Prostate gland (tissue), 2 donors: ENCODE results near the gene CCDC14. TPM values are rescaled to one million over a fixed set of nuclear protein-coding genes. Genes with fewer than 3 reads are reported as not detected.
"Not testable (repeated sequence)": the region's sequence is repeated elsewhere in the genome, so short reads cannot be mapped to it uniquely, and the experiment has no call there.

Experiments
- DNase-seq: peaks from one replicate; pipeline ENCODE4 v3.0.0-alpha.2; 2019; ENCODE audit warnings: low spot score
- H3K27ac ChIP-seq, 2 donors: fragments of 200-600 bp; sonication (generic); 2 replicates each; pipeline ENCODE4 v1.5.1; 2017 to 2019
- H3K27me3 ChIP-seq: fragments of 200-600 bp; sonication (generic); replicated peaks from 2 replicates; pipeline ENCODE4 v1.5.1; 2019; ENCODE audit not compliant: insufficient read depth
- H3K36me3 ChIP-seq, 2 donors: fragments of 200-600 bp; sonication (generic); 1 replicate in 1 of 2; 2 replicates in 1 of 2; pipeline versions ENCODE4 v1.5.1 to v1.8.1; 2017 to 2019
- H3K4me1 ChIP-seq: fragments of 200-600 bp; sonication (generic); replicated peaks from 2 replicates; pipeline ENCODE4 v1.5.1; 2019
- H3K4me3 ChIP-seq, 2 donors: fragments of 200-600 bp; sonication (generic); 2 replicates each; pipeline ENCODE4 v1.5.1; 2017 to 2019
- H3K9me3 ChIP-seq: fragments of 200-600 bp; sonication (generic); 2 replicates; pipeline ENCODE4 v1.5.1; 2017
- POLR2A ChIP-seq: fragments of 450-650 bp; IDR thresholded peaks from one replicate; pipeline ENCODE4 v1.6.1; 2016; ENCODE audit warnings: antibody characterized with exemption, mild to moderate bottlenecking
- POLR2AphosphoS5 ChIP-seq: sonication (generic); formaldehyde crosslinking; IDR thresholded peaks from one replicate; pipeline ENCODE4 v1.6.1; 2017; ENCODE audit warnings: antibody characterized with exemption
- WGBS: methylation state at CpG from one replicate; pipeline ENCODE4 v1.1.5; 2018; 5-methylcytosine and 5-hydroxymethylcytosine counted together
- intact Hi-C: fragments of 100-400 bp; cut with DNase I; formaldehyde crosslinking; loops from one replicate; pipeline ENCODE4 v1.14.2; 2022
- total RNA-seq, 2 donors: library from RNA; depleted of rRNA; stranded (reverse); fragments of >200 nt; gene quantifications; one replicate each; pipeline ENCODE4 v1.1.0, GENCODE V29; 2016
- TF ChIP-seq, protein P1 (sequence below), 4 experiments: fragments of 200-600 bp in 2 of 4; fragments of 450-650 bp in 2 of 4; sonication (generic) in 2 of 4; IDR thresholded peaks; 1 replicate in 3 of 4; 2 replicates in 1 of 4; pipeline ENCODE4 v1.5.1; 2016 to 2019; ENCODE audit warnings: antibody characterized with exemption in 4 of 4, mild to moderate bottlenecking in 2 of 4, moderate library complexity in 2 of 4

The CCDC14 gene
- total RNA-seq, 2 donors from 2014 or later, result 19.0 to 44.9 TPM

DNA sequence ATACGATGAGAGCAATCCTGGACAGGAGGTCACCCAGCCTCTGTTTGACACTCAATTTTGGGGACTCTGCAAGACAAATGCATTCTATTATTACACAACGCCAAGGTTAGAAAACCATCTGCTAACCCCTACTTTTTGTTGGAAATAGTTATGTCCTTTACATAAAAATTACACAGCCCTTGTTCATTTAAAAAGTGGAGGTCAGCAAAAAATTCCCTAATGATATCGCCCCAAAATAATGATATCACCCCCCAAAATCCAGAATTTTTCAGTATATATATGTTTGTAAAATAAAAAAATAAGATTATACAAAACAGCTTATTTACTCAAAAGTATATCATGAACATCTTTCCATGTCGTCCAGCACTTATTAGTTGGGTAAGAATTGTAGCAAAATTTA is 19.5 kb upstream of the CCDC14 start:
- WGBS, result 70% methylated on average over 4 of the region's 4 CpGs
- Histone ChIP-seq H3K4me1 (no peaks in the 10 kb centered on the region), H3K9me3 (no peaks in the 10 kb centered on the region), H3K27me3 (no peaks in the 10 kb centered on the region), H3K27ac (no peak overlapping the region), H3K36me3 (no peaks in the 10 kb centered on the region), H3K4me3 (peak overlapping the region in 1 of 2 donors; percentile 9)
- no peak for TF ChIP-seq POLR2AphosphoS5
- TF ChIP-seq POLR2A, result no peak
- TF ChIP-seq, protein P1, sequence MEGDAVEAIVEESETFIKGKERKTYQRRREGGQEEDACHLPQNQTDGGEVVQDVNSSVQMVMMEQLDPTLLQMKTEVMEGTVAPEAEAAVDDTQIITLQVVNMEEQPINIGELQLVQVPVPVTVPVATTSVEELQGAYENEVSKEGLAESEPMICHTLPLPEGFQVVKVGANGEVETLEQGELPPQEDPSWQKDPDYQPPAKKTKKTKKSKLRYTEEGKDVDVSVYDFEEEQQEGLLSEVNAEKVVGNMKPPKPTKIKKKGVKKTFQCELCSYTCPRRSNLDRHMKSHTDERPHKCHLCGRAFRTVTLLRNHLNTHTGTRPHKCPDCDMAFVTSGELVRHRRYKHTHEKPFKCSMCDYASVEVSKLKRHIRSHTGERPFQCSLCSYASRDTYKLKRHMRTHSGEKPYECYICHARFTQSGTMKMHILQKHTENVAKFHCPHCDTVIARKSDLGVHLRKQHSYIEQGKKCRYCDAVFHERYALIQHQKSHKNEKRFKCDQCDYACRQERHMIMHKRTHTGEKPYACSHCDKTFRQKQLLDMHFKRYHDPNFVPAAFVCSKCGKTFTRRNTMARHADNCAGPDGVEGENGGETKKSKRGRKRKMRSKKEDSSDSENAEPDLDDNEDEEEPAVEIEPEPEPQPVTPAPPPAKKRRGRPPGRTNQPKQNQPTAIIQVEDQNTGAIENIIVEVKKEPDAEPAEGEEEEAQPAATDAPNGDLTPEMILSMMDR (IDR thresholded peaks at IDR 0.05), result no peak
- intact Hi-C loops, result loop anchor here (10.0 kb wide), 1 partner anchor 256 kb away; no protein-coding TSS in a partner anchor
- DNase-seq, result no peak

DNA sequence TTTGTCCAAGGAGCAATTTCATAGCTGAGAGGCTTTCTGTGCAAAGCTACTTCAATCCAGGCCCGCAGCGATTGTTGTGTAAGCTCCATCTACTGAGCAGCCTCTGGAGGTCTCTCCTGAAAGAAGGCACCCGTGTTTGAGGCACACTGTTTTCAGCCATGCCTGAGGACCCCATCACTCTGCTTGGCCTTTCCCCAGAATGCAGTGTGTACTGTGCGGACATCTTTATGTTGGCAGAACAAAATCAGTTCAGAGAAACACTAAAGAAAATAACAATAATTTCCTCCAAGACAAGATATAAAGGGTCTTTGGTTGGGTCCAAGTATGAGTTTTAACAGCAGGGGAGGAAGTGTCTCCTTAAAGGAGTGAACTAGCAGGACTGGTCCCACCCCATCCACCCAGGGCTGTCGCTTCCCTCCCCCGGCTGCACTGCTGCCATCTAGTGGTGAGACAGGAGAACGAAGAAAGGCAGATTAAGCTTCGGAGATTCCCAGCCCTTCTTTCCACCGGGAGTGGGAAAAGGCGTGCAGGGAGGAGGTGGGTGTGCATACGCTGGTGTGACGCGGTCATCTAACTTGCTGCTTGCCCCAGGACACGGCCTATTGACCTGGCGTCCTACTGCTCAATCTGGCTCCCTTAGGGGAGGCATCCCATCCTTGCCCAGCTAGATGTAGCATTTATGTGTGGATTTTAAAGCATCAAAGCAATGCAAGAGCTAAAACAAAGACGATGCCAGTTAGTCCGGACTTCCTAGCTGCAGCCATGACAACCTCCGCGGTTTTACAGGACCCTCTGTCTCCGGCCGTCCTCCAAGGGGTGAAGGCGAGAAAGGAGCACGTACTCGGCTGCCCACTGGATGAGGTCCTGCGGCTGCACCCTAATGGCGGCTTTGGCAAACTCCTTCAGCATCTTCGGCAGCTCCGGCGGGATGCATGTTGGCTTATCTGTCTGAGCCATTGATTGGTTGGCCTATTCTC is 18.8 kb upstream of the CCDC14 start:
- H3K4me3 ChIP-seq, result peak overlapping the region in 1 of 2 donors; percentile 9
- H3K4me1 ChIP-seq, H3K27ac ChIP-seq, H3K9me3 ChIP-seq, H3K27me3 ChIP-seq, DNase-seq, H3K36me3 ChIP-seq: not testable (repeated sequence)
- WGBS, result 12% methylated on average over 26 of the region's 29 CpGs
- intact Hi-C loops, result loop anchor here (10.0 kb wide), 1 partner anchor 255 kb away; no protein-coding TSS in a partner anchor
- TF ChIP-seq, protein P1 (IDR thresholded peaks at IDR 0.05), result peak; percentile 36 to 68 (median 60)
- peak; percentile 7 for TF ChIP-seq POLR2AphosphoS5

DNA sequence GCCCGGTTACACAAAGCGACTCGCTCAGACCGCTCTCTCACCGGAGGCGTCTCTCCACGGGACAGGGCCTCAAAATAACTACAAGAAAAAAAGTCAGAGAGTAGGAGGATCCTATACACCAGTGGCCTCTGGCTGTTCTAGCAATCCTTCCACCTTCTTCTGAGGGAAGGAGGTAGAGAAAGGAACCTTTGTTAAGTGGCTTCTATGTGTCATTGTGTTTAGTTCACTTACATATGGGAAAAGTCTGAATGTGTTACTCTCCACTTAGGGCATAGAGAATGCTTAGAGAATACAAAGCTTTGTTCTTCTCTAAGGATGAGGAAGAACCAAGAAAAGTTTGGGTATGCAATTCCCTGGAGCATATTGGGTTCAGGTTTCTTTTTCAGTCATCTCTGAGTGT is 15.9 kb upstream of the CCDC14 start:
- H3K4me3 ChIP-seq, H3K4me1 ChIP-seq, H3K36me3 ChIP-seq, H3K9me3 ChIP-seq, H3K27me3 ChIP-seq, DNase-seq, H3K27ac ChIP-seq, intact Hi-C loops: not testable (repeated sequence)
- WGBS, result 62% methylated on average over 7 of the region's 7 CpGs

DNA sequence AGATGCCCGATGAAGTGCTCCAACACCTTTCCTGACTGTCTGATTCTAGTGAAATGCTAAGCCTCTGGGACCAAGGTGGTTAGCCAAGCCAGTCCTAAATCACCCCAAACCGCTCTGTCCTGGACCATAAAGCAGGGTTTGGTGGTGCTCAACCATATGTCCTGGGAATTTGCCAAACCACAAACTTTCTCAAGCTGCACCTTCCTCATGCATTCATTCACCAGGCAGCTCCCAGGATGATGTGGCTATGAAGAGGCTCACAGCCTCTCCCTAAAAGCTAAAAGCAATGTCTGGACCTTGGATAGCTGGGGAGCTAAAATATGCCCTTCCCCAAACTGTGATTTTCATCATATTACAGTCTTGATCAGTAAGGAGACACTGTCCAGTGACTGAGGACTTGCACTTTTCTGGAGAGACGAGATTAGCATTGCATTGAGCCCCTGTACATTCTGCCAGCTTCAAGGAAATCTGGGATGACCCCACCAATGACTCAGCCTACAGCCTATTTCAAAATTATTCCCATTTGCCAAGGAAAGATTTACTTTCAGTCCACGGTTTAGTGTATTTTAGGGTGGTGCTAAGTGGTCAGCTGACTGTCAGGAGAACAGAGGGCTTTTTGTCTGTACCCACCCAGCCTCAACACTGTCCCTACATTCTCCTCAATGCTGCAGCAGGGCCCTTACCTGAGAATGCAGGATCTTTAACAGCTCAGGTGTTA is 15.3 kb upstream of the CCDC14 start:
- H3K36me3 ChIP-seq, H3K27me3 ChIP-seq, H3K27ac ChIP-seq, H3K4me3 ChIP-seq, intact Hi-C loops, H3K4me1 ChIP-seq, H3K9me3 ChIP-seq, DNase-seq: not testable (repeated sequence)
- 81% methylated on average over 4 of the region's 4 CpGs for WGBS

DNA sequence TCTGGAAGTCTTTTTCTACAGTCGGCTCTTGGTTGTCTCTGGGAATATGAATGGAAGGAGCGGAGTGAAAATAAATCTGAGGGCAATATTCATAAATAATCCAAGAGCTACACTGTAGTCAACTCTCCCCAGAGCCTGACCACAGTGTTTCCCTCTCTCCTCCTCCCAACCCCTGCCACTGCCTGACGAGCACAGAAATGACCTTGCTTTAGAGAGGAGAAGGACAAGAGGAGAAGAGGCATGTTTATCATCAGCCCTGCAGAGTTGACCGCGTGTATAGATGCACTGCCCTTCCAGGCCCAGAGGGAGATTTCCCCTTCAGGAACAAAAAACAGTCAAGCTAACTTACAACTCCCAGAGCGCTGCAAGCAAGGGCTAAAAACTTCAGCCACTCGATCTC is 14.0 kb upstream of the CCDC14 start:
- H3K27me3 ChIP-seq, intact Hi-C loops, H3K4me1 ChIP-seq, H3K4me3 ChIP-seq, H3K27ac ChIP-seq, DNase-seq, H3K36me3 ChIP-seq, H3K9me3 ChIP-seq: not testable (repeated sequence)
- 88% methylated on average over 5 of the region's 7 CpGs for WGBS

DNA sequence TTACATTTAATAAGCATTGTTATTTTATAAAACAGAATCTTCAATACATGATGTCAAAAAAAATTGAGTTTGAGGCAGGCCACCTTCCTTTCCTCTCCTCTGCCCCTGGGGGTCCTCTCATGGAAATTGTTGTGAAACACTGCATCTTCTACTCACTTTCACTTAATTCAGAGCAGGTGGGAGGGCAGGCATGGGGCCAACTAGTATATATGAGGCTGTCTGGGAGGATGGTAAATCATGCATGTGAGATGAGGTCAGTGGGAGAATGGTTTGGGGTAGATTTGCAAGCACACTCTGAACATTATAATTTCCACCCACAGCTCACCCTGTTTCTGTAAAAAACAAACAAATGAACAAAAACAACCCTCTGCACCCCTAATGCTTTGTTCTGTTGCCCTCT is 10.4 kb upstream of the CCDC14 start:
- Histone ChIP-seq H3K4me1 (no peaks in the 10 kb centered on the region), H3K27ac (no peak overlapping the region), H3K4me3 (no peak overlapping the region), H3K9me3 (no peaks in the 10 kb centered on the region), H3K36me3 (no peaks in the 10 kb centered on the region), H3K27me3 (no peaks in the 10 kb centered on the region)
- no peak for DNase-seq
- intact Hi-C loops, result no loop called here
- TF ChIP-seq POLR2AphosphoS5, result no peak
- no peak for TF ChIP-seq POLR2A
- TF ChIP-seq, protein P1 (IDR thresholded peaks at IDR 0.05), result no peak

DNA sequence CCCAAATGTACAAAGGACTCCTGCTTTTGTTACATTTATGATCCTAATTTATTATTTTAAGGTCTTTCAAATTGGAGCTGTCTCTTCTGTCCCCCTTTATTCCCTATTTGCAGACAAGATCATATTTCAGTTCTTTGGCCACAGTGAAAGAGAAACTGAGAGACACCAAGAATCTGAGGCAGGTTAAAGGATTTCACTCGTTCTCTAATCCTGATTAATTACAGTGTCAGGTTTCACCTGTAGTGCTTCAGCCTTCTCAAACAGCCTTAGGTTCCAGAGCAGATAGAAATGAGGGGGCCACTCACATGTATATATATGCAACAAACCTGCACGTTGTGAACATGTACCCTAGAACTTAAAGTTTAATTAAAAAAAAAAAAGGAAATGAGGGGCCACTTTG is 6.2 kb upstream of the CCDC14 start:
- intact Hi-C loops, result not testable (repeated sequence)
- 17% methylated on average over 2 of the region's 2 CpGs for WGBS

DNA sequence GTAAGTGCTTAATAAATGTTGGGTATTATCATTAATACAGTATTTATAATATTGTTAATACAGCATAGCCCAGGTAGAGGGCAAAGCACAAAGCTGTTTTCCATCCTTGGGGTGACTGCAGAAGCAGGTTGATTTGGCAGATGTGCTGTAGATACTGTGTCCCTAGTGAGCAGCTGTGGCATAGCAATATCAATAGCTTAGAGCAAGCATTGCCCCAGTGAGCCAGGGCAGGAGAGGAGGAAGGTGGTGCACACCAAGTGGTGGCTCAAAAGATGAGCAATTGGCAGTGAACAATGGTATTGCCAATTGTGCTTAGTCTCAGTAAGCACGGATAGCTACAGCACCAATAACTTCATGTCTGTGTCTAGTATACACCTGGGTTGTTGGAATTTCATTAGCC is 5.8 kb upstream of the CCDC14 start:
- H3K27ac ChIP-seq, intact Hi-C loops, DNase-seq, H3K9me3 ChIP-seq, H3K4me3 ChIP-seq, H3K27me3 ChIP-seq, H3K4me1 ChIP-seq, H3K36me3 ChIP-seq: not testable (repeated sequence)
- WGBS, result 50% methylated on average over 1 of the region's 1 CpG

More for the DNA sequence above, 6.2 kb upstream of the CCDC14 start:
- not testable (repeated sequence) for DNase-seq, H3K4me3 ChIP-seq, H3K9me3 ChIP-seq, H3K36me3 ChIP-seq, H3K27ac ChIP-seq, H3K4me1 ChIP-seq, H3K27me3 ChIP-seq

DNA sequence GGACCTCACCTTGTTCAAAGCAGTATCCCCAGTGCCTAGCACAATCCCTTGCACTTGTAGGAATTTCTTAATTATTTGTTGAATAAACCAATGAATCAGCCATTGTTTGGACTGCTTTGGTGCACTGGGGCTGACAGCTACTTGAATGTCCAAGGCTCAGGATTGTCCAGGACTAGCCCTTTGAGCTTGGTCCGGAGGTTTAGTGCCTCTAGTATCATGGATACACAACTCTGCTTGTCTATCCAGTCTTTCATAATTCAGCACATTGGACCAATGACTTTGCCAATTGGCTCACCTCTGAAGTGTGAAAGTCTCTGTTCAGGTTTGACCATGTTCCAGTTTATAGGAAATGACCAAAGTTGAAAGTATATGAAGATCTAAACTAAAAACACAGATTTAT is 3.8 kb upstream of the CCDC14 start:
- H3K9me3 ChIP-seq, H3K36me3 ChIP-seq, H3K4me3 ChIP-seq, intact Hi-C loops, H3K27ac ChIP-seq, DNase-seq, H3K27me3 ChIP-seq, H3K4me1 ChIP-seq: not testable (repeated sequence)
- WGBS, result 95% methylated on average over 1 of the region's 1 CpG
